CD4-positive, alpha-beta T cell treated with Interleukin-6 at 100 ng/mL for 8 hours (primary cell): ENCODE results near the gene DTD1.

Source experiments
- DNase-seq: peaks from one replicate; pipeline ENCODE4 v3.0.0-alpha.2; 2020; ENCODE audit warnings: mixed read lengths, low spot score

DTD1 gene

GRCh38 chr20:18705490-18705889, 117.6 kb downstream of the DTD1 start:
- no peak for DNase-seq

GRCh38 chr20:18705910-18706309, 118.1 kb downstream of the DTD1 start:
- DNase-seq = no peak

GRCh38 chr20:18712131-18712530, 124.3 kb downstream of the DTD1 start:
- DNase-seq = no peak

- no peak for DNase-seq
Measured at GRCh38 chr20:18712882-18713281, 125.0 kb downstream of the DTD1 start.

- no peak for DNase-seq
Measured at GRCh38 chr20:18715564-18715963, 127.7 kb downstream of the DTD1 start.

- no peak for DNase-seq
Measured at GRCh38 chr20:18717062-18717461, 129.2 kb downstream of the DTD1 start.

GRCh38 chr20:18718129-18718528, 130.3 kb downstream of the DTD1 start:
- DNase-seq = no peak

GRCh38 chr20:18719426-18719825, 131.6 kb downstream of the DTD1 start:
- no peak for DNase-seq

- no peak for DNase-seq
Measured at GRCh38 chr20:18721551-18722115, 133.8 kb downstream of the DTD1 start.

- DNase-seq = no peak
Measured at GRCh38 chr20:18722371-18722770, 134.5 kb downstream of the DTD1 start.

GRCh38 chr20:18724077-18724476, 136.2 kb downstream of the DTD1 start:
- no peak for DNase-seq

- DNase-seq = no peak
Measured at GRCh38 chr20:18724788-18725464, 137.1 kb downstream of the DTD1 start.

- no peak for DNase-seq
Measured at GRCh38 chr20:18727032-18727508, 139.2 kb downstream of the DTD1 start.

- no peak for DNase-seq
Measured at GRCh38 chr20:18728165-18728869, 140.5 kb downstream of the DTD1 start.

GRCh38 chr20:18728870-18729224, 141.0 kb downstream of the DTD1 start:
- no peak for DNase-seq

GRCh38 chr20:18729231-18729825, 141.5 kb downstream of the DTD1 start:
- no peak for DNase-seq

- no peak for DNase-seq
Measured at GRCh38 chr20:18731940-18732339, 144.1 kb downstream of the DTD1 start.

- DNase-seq = no peak
Measured at GRCh38 chr20:18734525-18735189, 146.8 kb downstream of the DTD1 start.

GRCh38 chr20:18737140-18737539, 149.3 kb downstream of the DTD1 start:
- DNase-seq = no peak

- DNase-seq = peak; percentile 19
Measured at GRCh38 chr20:18738055-18738454, 150.2 kb downstream of the DTD1 start.

GRCh38 chr20:18738888-18739287, 151.0 kb downstream of the DTD1 start:
- no peak for DNase-seq

GRCh38 chr20:18739751-18740166, 151.9 kb downstream of the DTD1 start:
- no peak for DNase-seq
